Stimulated activated CD4-positive, alpha-beta T cell treated with anti-CD3 and anti-CD28 coated beads, Interleukin-12 subunit alpha, Interleukin-12 subunit beta, amount 100 ng/mL, for 4 hours (primary cell): ENCODE results near the gene GDAP1L1.
"Not testable (repeated sequence)": the region's sequence is repeated elsewhere in the genome, so short reads cannot be mapped to it uniquely, and the experiment has no call there.

Experiments used
- DNase-seq: peaks from one replicate; pipeline ENCODE4 v3.0.0-alpha.2; 2020

Gene GDAP1L1

DNA sequence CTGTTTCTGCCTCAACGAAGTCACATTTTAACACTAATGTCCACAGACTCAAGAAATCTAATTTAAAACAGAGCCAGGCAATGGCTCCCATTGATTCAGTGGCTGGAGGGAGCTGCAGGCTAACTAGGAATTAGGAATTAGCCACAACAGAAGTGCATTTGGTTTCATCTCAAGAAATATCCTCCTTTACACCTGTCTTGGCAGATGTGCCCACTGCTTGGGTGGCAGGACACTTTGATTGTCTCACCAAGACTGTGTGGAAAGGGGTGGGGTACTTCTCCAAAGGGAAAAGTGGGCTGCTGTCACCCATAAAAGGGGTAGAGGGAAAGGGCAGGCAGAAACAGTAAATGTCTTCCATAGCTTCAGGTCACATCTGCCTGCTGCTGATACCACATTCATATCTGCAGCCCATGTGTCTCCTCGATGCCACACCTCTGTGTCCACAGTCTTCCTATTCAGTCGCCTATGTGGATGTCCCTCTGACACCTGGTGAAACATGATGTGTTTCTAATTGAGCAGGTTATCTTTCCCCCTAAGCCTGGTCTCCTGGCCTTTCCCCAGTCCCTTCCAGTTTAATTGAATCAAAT lies 25.6 kb upstream of the GDAP1L1 start:
- no peak for DNase-seq

DNA sequence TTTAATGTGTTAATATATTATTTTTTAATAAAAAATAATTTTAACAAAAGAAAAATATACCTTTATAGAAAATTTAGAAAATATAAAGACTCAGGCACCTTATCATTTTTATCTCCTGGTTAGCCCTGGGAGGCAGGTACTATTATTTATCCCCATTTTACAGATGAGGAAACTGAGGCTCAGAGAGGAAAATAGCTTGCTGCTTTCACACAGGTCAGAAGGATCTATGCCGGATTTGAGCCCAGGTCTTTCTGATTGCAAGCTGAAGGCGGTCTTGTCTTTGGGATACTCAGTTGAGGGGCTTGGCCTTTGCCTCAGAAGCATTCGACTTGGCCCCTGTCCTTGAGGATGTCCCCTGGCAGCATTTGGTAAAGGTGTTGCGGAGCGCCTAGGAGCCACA lies 25.1 kb upstream of the GDAP1L1 start:
- DNase-seq = no peak

DNA sequence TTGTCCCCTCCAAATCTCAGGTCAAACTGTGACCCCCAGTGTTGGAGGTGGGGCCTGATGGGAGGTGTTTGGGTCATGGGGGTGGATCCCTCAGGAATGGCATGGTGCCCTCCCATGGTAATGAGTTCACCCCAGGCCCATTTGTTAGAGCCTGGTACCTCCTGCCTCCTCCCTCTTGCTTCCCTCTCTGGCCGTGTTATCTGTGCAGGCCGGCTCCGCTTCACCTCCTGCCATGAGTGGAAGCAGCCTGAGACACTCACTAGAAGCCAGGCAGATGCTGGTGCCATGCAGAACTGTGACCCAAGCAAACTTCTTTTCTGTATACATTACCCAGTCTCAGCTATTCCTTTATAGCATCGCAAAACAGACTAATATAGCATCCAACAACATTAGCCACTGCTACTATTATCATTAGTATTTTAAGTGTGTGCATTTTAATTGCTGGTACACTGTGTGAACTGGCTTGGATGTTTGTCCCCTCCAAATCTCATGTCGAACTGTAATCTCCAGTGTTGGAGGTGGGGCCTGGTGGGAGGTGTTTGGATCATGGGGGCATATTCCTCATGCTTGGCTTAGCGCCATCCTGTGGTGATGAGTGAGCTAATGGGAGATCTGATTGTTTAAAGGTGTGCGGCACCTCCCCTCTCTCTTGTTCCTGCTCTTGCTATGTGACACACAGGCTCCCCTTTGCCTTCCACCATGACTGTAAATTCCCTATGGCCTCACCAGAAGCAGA lies 24.3 kb upstream of the GDAP1L1 start:
- no peak for DNase-seq

GRCh38 chr20:44223721-44224120 lies 23.4 kb upstream of the GDAP1L1 start:
- DNase-seq = no peak

- DNase-seq = no peak
These were observed 22.5 kb upstream of the GDAP1L1 start for GRCh38 chr20:44224637-44225036.

GRCh38 chr20:44228465-44229258 lies 18.4 kb upstream of the GDAP1L1 start:
- DNase-seq = no peak

GRCh38 chr20:44231193-44231592 lies 15.9 kb upstream of the GDAP1L1 start:
- DNase-seq = no peak

- no peak for DNase-seq
These were observed 15.2 kb upstream of the GDAP1L1 start for GRCh38 chr20:44231713-44232468.

- DNase-seq = not testable (repeated sequence)
These were observed 14.6 kb upstream of the GDAP1L1 start for GRCh38 chr20:44232469-44232856.

DNA sequence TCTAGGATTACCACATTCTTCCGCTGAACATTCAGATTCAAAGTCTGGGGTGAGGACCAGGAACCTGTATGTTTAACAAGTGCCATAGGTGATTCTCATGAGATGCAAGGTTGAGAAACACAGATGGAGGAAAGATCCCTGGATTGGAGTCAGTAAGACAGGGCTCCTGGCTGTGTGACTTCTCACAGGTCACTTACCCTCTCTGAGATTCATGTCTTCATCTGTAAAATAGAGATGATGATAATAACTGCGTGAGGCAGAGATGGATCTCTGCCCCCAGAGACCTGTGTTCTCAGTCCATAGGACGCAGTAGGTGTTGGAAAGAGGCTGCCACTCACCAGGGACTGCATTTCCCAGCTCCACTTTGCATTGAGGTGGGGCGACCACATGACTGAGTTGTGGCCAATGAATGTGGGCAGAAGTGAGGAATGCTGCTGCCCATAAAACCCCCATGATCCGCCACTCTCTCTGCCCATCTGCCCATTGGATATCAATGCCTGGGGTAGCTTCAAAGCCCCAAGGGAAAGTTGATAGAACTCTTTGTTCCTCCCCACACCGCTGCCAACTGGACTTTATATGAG lies 13.6 kb upstream of the GDAP1L1 start:
- DNase-seq = no peak

GRCh38 chr20:44234566-44235317 lies 12.4 kb upstream of the GDAP1L1 start:
- DNase-seq = no peak

DNA sequence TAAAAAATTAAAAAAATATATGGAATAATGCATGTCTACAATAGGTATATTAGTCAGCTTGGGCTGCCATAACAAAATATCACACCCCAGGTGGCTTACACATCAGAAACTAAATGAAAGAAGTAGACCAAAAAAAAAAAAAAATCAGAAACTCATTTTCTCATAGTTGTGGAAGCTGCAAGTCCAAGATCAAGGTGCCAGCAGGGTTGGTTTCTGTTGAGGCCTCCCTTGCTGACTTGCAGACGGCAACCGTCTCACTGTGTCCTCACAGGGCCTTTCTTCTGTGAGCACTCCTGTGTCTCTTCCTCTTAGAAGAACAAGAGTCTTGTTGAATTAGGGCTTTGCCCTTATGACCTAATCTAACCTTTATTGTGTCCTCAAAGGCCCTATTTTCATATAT lies 11.4 kb upstream of the GDAP1L1 start:
- DNase-seq = no peak

DNA sequence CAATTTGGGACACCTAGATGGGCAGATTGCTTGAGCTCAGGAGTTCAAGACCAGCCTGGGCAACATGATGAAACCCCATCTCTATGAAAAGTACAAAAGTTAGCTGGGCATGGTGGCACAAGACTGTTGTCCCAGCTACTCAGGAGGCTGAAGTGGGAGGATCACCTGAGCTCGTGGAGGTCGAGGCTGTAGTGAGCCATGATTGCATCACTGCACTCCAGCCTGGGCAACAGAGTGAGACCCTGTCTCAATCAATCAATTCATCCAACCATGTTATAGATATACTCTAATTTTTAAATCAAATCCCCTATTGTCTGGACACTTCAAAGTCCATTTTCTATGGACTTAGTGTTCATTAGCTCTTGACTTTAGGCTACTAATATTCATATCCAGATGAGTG lies 10.3 kb upstream of the GDAP1L1 start:
- not testable (repeated sequence) for DNase-seq

DNA sequence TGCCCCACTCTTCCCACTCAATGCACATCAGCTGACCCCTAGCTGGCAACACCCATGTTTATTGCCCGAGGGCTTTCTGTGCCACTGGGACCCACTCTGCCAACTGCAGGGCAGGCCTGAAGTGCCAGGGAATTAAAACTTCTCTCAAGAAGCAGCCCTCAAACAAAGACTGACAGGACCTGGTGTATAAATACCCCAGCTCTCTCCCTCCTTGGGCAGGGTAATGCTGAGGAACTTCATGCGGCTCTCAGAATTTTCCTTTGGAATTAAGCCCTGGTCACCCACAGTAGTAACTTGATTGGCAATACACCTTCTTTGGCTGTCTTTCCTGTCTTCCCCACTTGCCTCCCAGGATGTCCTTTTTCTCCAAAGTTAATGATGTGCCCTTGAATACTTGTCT lies 5.3 kb upstream of the GDAP1L1 start:
- DNase-seq = no peak

GRCh38 chr20:44245977-44246376 lies 1.1 kb upstream of the GDAP1L1 start:
- no peak for DNase-seq

- DNase-seq = peak; percentile 7
These were observed 690 bp downstream of the GDAP1L1 start for GRCh38 chr20:44247586-44248409.

- DNase-seq = no peak
These were observed 1.3 kb downstream of the GDAP1L1 start for GRCh38 chr20:44248410-44248759.

- no peak for DNase-seq
These were observed 4.2 kb downstream of the GDAP1L1 start for GRCh38 chr20:44251284-44251683.

DNA sequence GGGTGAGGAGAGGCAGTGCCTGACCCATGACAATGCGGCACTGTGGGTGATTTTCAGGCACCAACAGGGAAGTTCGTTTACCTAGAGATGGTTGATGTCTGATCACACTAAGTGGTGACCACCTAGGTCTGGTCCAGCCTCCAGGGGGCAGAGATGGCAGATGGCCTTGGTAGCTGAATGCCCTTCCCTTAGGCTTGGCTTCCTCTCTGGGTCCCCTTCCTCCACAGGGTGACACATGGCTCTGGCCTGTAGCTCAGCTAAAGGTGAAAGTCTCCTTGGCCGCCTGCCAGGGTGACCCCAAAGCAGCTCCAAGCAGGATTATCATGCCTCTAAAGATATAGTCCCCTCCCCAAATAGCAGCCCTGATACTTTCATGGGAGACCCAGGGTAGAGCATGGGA lies 6.4 kb downstream of the GDAP1L1 start:
- no peak for DNase-seq

- DNase-seq = no peak
These were observed 7.0 kb downstream of the GDAP1L1 start for GRCh38 chr20:44254073-44254472.

DNA sequence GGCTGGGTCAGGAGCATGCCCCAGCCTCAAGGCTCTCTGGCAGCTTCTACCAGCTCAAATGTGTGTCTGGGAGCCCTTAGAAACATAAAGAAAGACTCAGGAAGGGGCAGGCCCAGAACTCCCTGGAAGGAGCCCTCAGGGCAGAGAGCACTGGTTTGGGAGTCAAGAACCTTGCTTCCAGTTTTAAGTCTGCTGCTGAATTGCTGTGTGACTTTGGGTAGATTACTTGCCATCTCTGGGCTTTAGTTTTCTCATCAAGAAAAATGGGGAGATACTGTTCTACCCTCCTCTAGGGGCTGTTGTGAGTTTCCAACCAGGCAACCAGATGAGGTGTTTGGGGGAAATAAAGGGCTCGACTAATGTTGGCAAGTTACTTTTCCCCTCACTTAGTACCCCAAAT lies 8.8 kb downstream of the GDAP1L1 start:
- no peak for DNase-seq
